GM19025 (cell line): ENCODE results near the gene CFAP92.

ENCODE experiments used
- ATAC-seq: cut with Tn5 transposase; IDR thresholded peaks from one replicate; pipeline ENCODE4 v1.9.1; 2021; ENCODE audit warnings: mild to moderate bottlenecking, low read depth, moderate library complexity; ENCODE audit not compliant: unreplicated experiment

Gene CFAP92, protein sequence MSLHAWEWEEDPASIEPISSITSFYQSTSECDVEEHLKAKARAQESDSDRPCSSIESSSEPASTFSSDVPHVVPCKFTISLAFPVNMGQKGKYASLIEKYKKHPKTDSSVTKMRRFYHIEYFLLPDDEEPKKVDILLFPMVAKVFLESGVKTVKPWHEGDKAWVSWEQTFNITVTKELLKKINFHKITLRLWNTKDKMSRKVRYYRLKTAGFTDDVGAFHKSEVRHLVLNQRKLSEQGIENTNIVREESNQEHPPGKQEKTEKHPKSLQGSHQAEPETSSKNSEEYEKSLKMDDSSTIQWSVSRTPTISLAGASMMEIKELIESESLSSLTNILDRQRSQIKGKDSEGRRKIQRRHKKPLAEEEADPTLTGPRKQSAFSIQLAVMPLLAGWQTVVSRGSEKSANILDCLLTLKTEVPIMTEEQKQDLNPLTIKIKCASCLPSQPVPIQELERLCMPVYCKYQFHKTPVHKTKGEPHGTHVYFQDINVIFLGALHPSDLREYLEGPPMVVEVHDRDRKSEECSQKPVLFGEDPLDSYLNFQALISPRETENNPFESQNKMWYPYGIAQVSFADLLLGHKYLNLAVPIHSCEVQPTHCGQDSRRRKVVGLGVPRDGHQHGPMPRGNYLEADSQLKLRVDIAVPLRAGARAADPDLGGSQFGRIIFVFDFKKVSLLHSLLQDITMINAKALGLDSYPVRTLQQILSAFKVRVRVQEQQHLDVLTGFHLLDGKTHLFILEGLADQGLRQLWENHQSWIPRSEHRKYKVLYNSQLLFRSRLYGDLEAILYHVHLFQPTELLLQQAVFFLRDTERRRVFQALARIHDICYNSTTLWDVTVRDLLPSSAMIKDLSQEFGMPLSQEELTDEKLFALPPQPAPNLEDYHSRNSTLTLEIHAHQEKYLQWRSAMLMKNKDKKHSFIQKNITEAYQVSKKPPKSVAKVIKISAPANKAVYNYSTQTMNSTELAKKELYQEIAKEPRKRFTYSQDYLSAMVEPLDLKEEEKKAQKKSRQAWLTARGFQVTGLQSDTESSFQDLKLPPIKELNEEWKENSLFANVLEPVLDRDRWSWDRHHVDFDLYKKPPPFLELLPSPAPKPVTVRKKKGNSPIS

DNA sequence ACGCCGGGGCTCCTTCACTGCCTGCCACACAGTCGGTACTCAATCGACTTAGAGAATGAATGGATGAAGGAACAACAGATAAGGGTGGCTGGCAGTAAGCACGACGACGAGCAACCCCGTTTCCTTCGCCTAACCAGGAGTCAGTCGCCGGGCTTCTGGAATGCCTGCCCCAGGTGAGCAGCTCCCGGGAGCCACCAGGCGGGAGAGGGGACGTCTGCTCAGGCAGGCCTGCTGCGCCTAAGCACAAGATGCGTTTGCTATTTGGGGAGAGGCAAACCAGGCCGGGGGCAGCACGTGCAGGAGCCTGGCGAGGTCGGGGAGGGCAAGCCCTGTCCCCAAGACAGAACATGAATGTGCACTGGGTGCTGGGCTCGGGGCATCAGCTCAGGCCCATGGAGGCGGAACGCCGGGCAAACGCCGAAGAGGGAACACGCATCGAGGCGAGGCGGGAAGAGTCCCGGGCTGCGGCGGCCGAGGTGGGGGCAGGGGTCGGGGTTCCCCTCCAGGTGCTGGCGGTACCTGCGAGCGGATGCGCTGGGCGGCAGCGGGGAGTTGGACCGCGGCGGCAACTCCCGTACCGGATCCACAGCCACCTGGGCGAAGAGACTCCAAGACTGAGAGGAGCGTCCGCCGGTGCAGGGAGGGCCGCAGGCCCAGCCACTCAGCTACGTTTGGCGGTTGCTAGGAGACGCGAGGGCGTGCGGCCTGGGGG is at the start of gene CFAP92:
CFAP92 (minus strand) TSS at position 616 of the 712 bp plus-strand sequence. CDS start 772 bp downstream, outside the sequence.
- peak; percentile 91 for ATAC-seq

DNA sequence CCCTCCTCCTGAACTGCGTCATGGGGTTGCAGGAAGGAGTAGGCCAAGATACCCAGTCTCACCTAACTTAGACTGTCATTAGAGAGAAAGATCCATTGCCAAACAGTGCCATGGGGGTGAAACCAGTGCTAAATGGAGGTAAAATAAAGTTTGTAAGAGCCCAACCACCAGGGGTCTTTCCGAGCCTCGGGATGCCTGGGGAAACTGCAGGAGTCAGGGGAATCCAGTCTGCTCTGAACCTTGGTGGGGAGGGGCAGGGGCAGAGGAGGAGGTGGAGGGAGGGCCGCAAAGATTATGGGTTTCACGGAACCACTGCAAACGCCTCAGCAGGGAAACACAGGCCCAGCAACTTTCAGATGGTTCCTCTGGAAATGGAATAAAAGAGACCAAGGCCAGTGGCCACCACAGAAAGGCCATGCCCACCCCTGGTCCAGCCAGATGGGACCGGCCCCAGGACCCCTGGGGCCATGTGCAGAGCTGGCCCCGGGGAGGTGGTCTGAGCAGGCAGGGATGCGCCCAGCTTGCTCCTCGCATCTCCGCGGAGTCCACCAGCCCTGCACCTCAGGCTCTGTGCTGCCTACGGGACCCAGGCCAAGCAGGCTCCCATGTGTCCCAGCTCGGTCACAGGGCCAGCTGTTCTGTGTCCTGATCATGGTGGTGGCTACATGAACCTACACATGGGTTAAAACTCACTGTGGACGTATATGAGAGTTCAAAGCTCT is 46.9 kb upstream of the CFAP92 start:
- no peak for ATAC-seq

DNA sequence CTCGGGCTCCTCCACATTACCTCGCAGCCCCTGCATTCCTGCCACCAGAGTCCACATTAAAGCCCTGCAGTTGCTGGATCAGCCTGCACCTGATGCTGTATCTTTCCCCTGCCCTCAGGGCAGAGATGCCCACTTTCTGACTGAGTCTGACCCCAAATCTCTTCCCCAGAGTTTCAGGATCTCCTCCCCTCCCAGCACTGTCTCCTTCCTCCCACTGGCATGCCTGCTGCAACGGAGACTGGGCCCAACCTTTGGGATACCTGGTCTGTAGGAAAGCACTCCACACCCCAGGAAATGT is 46.1 kb upstream of the CFAP92 start:
- no peak for ATAC-seq

DNA sequence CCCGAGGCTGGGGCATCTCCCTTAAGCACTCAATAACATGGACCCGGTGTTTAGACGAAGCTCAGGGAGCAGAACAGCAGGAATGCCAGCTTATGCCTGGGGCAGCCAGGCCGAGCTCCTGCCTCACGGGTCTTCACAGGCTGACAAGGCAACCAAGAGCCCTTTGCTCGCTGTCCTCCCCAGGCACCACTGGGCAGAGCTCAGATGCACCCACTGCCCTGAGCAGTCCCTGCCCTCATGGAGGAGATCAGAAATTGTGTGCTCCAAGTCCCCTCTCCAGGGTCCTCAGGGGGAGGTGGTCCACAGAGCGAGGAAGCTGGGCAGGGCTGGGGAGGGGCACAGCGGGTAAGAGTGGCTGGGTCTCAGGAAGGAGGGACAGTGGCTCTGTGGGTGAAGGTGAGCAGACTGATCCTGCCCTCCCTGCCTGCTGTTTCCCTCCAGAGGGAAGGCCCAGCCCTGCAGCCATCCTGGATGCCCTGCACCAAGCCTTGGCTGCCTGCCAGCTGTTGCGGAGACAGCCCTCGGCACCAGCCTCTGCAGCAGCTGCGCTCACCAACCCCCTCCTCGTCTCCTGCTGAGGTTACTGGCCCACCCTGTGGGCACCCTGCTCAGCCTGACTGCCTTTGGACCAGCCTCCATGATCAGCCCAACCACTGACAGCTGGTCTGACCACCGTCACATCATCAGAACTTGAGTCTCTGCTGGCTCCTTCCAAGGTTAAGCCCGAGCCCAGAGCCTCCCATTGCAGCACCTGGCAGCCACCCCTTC is 45.6 kb upstream of the CFAP92 start:
- no peak for ATAC-seq

DNA sequence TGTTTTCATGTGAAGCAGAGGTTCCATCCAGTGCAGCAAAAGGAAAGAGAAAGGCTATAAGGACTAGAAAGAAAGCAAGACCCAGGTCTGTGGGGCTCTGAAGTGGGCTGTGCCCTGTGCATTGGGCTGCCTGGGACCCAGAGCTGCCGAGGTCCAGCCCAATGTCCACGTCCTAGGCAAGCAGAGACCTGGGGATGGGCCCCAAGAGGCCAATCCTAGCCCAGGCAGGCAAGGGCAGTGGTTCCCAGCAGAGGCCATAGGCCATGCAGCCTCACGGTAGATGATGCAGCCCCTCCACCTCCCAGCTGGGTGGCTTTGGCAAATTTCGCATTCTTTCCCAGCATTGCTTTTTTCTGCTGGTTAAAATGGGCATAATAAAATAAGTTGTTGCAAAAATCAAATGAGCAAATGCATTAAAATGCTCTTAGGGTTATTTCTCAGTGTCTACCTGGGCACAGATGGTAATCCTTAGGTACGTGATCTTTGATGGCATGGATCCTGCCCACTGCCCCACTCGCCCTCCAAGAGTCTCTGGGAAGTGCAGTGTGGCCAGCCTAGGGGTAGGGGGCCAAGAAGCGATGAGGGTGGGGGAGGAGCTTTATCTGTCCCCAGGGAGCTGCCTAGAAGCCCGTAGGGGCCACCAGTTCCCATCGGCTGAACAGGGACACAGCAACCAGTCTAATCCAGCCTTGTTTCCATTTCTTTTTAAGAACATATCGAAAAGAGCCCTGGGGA is 44.4 kb upstream of the CFAP92 start:
- no peak for ATAC-seq

DNA sequence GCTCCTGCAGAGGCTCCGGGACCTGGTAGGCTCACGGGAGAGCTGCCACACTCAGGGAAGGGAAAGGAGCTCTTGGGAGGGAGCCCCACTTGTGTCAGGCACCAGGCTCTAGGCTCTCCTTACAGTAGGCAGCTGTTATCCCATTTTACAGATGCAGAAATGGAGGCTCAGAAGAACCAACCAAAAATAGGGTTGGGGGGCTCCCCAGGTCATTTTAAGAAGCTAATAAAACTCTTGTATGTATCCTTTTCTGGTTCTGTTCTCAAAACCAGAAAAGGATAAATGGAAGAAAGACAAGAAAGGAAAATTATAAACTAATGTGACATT is 43.2 kb upstream of the CFAP92 start:
- ATAC-seq, result no peak

DNA sequence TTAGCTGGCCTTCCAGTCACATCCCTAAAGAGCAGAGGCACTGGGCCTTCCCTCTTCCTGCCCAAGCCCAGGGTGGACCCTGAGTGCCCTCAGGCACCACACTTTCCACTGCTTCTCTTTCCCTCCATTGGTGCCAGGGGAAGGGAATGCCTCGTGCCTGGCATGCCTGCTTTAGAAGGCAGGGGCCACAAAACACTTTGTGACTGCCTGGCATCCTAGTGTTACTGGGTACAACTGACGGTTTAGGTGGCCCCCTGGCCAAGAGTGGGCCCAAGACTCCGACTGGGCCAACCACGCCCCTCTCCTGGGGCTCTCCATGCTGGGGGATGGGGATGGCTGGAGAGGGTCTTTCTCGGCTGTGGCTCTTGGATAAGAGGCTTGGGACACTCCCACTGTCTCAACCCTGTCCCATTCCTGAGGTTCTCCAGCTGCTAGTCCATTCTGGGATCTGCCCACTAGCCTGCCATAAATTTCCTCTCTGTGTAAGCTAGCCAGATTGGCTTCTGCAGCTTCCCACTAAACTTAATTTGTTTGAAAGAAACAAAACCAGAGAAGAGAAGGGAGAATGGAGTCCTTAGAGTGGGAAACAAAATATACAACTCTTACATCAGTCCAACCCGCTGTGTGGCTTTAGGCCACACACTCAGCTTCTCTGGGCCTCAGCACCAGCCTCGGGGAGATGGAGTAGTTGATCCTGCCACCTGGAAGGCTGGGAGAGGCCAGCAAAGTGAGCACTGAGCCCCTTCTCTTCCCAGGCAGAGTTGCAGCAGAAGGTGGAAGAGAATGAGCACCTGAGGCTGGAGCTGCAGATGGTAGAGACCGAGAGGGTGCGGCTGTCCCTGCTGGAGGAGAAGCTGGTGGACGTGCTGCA is 42.6 kb upstream of the CFAP92 start:
- ATAC-seq, result no peak

DNA sequence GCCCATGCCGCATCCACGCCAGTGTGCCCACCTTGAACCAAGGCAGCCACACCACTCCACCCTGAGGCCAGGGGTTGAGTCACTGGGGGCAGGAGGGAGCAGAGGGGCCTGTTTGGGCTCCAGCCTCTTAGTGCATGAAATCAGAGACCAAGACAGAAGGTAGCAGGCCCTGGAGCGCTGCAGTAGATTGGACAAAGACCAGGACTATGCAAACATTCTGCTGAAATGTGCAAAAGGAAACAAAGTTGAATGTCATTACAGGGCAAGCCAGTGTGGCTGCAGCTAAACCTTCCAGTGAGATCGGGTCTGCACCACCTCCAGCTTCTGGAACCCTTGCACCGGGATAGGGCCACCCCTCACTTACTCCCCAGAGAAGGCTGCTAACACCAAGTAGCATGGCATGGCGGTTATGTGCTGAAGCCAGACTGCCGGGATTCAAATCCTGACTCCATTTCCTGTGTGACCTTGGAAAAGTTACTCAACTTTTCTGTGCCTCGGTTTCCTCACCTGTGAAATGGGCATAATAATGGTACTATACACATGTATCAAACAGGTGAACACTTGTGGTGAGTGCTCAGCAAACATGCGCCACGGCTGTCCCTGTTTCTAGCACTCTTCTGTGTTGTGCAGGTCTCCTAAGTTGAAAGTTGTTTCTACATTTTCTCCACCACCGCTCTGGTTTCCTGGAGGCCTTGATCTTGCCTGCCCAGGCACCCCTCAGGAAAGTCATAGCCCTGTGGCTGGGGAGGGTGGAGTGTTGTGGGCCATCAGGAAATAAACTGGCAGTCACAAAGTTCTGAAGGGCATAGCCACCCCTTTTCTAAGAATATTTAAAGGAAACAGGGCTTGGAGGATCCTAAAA is 41.7 kb upstream of the CFAP92 start:
- no peak for ATAC-seq

DNA sequence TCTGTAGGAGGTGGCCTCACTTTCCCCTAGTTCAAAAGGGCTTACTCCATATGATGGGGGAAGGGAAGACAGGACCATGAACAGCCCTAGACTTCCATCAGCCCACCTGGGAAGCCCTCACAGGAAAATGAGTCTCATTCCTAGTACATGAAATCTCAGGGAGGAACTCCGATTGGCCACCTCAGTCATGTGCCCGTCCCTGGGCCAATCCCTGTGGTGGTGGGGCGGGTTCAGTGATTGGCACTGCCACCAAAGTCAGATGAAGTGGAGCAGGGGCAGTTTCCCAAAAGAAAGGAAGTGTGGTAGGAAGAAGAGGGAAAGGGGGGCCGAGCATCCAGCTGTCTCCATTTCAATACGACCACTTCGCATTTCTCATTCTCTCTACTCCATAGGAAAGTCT is 40.8 kb upstream of the CFAP92 start:
- no peak for ATAC-seq

DNA sequence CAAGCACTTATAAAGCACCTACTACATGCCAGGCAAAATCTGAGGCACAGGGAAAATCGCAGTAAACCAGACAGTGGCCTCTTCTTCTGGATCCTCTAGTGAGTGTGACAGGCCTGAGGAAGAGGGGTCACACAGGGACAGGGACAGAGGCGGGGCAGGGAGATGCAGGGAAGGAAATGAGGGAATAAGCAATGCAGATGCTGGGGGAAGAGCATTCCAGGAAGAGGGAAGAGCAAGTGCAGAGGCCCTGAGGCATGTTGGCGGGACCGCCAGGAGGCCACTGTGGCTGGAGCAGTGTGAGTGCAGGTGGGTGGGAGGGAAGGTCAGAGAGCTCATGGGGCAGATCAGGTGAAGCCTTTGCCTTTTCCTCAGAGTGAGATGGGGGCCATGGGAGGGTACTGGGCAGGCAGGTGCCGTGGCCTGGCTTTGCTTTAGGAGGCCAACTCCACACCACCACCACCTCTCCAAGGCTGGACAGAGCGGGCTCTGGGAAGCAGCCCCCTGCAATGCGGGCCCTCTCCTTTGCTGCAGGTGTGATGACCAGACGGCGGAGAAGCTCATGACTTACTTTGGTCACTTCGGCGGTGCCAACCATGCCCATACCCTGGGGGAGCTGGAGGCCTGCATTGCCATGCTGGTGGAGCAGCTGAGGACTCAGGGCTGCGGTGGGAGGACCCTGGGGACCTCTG is 39.9 kb upstream of the CFAP92 start:
- no peak for ATAC-seq

DNA sequence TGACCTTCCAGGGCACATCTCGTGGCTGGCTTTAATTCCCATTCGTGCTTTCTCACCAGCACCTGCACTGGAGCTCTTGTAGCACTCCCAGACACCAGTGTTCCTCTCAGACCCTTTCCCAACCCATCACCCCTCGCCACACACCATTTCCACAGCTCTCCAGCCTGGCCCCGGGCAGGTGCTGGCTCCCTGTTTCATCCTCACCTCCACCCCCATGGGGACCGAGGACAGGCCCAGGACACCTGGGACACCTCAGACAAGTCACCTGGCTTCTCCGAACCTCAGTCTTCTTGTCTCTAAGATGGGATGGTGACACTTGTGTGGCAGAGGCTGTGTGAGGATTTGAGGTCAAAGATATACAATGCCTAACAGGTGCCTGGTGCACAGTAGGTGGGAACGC is 39.3 kb upstream of the CFAP92 start:
- ATAC-seq, result no peak

DNA sequence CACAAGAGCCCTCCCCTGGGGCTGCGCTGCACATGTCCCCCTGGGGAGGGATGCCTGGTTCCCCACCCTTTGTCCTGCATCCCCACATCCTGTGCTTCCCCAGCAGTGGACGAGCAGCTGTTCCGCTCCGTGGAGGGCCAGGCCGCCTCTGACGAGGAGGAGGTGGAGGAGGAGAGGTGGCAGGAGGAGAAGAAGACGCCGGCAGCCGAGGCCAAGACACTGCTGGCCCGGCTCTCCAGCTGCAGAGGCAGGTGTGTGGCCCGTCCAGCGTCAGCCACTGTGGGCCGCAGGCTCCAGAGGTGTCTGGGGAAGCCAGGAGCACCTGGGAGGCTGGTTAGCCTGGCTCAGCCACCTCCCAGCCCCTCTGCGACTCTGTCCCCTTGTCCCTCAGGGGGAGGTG is 38.8 kb upstream of the CFAP92 start:
- ATAC-seq, result no peak

DNA sequence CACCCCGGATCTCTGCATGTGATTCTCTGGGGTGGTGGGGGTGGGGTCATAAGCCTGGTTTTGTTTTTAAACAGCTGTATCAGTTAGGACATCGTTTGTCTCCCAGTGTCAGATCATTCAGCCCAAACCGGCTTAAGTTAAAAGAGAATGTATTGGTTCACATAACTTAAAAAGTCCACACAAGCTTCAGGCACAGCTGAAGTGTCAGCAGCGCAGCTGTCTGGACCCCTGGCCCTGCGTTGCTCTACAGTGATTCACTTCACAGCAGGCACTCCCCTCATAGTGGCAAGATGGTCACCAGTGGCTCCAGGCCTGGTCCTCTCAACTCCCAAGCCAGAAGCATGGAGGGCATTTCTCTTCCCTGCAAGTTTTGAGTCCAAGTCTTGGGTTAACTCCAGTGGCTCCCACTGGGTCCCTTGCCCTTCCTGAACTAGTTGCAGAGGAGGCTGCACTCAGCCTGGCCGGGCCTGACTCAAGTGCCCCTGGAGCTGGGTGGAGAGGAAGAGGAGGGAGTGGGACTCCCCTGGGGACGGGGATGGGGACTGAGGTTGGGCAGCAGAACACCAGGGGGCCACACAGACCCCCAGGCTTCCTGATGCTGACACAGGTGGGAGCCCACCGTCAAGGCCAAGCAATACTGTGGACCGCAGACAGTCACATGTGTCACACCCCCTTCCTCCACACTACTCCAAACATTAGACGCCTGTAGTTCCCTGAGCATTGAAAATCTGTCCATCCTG is 37.8 kb upstream of the CFAP92 start:
- ATAC-seq, result no peak

DNA sequence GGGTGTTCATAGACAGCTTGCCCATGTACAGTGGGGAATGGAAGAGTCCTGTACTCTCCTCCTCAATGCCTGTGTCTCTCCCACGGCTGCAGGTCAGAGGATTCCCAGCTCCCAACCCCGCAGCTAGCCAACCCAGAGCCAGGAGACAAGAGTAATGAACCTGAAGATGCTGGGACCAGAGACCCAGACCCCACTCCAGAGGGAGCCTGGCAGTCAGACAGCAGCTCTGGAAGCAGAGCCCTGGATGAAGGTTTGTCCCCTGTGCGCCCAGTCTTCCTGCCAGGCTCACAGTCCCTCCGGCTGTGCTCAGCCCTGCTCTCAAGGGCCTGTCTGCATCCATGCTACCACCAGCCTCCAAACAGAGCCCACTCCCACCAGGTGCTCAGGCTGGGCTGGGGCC is 36.7 kb upstream of the CFAP92 start:
- no peak for ATAC-seq

DNA sequence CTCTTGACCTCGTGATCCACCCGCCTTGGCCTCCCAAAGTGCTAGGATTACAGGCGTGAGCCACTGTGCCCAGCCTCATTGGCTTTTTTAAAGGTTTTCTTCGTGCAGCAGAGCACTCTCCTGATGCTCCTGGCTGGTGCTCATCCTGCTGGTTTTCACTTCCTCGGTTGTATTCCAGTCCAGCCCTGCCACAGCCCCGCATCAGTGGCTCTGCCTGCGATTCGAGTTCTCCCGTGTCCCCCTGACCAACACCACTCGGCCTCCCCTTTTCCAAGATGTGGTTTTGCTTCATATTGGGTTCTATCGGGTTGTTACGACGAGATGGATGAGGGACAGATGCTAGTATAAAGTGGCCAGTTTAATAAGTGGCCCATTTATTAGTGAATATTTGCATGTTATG is 35.0 kb upstream of the CFAP92 start:
- no peak for ATAC-seq

DNA sequence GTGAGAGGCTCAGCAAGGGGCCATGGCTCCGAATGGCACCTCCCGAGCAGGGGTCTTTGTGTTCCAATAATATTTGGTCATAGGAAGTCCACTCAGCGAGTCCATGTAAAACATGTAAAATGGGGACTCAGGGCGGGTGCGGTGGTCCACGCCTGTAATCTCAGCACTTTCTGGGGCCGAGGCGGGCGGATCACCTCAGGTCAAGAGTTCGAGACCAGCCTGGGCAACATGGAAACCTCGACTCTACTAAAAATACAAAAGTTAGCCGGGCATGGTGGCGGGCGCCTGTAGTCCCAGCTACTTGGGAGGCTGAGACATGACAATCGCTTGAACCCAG is 33.6 kb upstream of the CFAP92 start:
- no peak for ATAC-seq
